ENCODE data around the gene COL5A1. TPM values are rescaled to one million over a fixed set of nuclear protein-coding genes. Genes with fewer than 3 reads are reported as not detected.

COL5A1 gene
- total RNA-seq, 1 donor from 2014 or later = 13.9 TPM

- no peak for DNase-seq
- intact Hi-C loops (cut with micrococcal nuclease) = no loop called here
- Histone ChIP-seq H3K36me3 (no peaks in the 10 kb centered on the region), H3K27ac (replicated peaks) (no peak overlapping the region), H3K4me3 (no peak overlapping the region), H3K4me1 (peaks cover 23% of the 10 kb centered on the region), H3K9me3 (replicated peaks) (no peaks in the 10 kb centered on the region), H3K27me3 (ENCODE audit: low read depth) (no peaks in the 10 kb centered on the region)
- TF ChIP-seq CTCF (IDR thresholded peaks at IDR 0.05; ENCODE audit: borderline replicate concordance) = no peak
These were observed 149.4 kb downstream of the COL5A1 start for GRCh38 chr9:134791009-134791408.

GRCh38 chr9:134792627-134793026 is 151.0 kb downstream of the COL5A1 start:
- no peak for TF ChIP-seq CTCF (IDR thresholded peaks at IDR 0.05; ENCODE audit: borderline replicate concordance)
- peaks cover 15% of the 10 kb centered on the region for H3K4me1 ChIP-seq
- H3K27me3 ChIP-seq (ENCODE audit: low read depth) = no peaks in the 10 kb centered on the region
- DNase-seq = no peak
- no peak overlapping the region for H3K4me3 ChIP-seq
- no peak overlapping the region for H3K27ac ChIP-seq (replicated peaks)
- intact Hi-C loops (cut with micrococcal nuclease) = no loop called here
- no peaks in the 10 kb centered on the region for H3K36me3 ChIP-seq
- H3K9me3 ChIP-seq (replicated peaks) = no peaks in the 10 kb centered on the region

- H3K4me3 ChIP-seq = no peak overlapping the region
- TF ChIP-seq CTCF (IDR thresholded peaks at IDR 0.05; ENCODE audit: borderline replicate concordance) = no peak
- no peaks in the 10 kb centered on the region for H3K9me3 ChIP-seq (replicated peaks)
- no peak for DNase-seq
- peaks cover 15% of the 10 kb centered on the region for H3K4me1 ChIP-seq
- no peaks in the 10 kb centered on the region for H3K27me3 ChIP-seq (ENCODE audit: low read depth)
- no peaks in the 10 kb centered on the region for H3K36me3 ChIP-seq
- H3K27ac ChIP-seq (replicated peaks) = no peak overlapping the region
- intact Hi-C loops (cut with micrococcal nuclease) = no loop called here
These were observed 151.9 kb downstream of the COL5A1 start for GRCh38 chr9:134793288-134794188.

GRCh38 chr9:134794663-134795370 is 153.2 kb downstream of the COL5A1 start:
- no peak for DNase-seq
- TF ChIP-seq CTCF (IDR thresholded peaks at IDR 0.05; ENCODE audit: borderline replicate concordance) = no peak
- Histone ChIP-seq H3K36me3 (no peaks in the 10 kb centered on the region), H3K4me1 (peaks cover 2% of the 10 kb centered on the region), H3K27ac (replicated peaks) (no peak overlapping the region), H3K9me3 (replicated peaks) (no peaks in the 10 kb centered on the region), H3K4me3 (no peak overlapping the region), H3K27me3 (ENCODE audit: low read depth) (no peaks in the 10 kb centered on the region)
- intact Hi-C loops (cut with micrococcal nuclease) = no loop called here

GRCh38 chr9:134795446-134795845 is 153.8 kb downstream of the COL5A1 start:
- TF ChIP-seq CTCF (IDR thresholded peaks at IDR 0.05; ENCODE audit: borderline replicate concordance) = no peak
- H3K36me3 ChIP-seq = no peaks in the 10 kb centered on the region
- no peak for DNase-seq
- no peak overlapping the region for H3K27ac ChIP-seq (replicated peaks)
- no peak overlapping the region for H3K4me3 ChIP-seq
- intact Hi-C loops (cut with micrococcal nuclease) = no loop called here
- H3K4me1 ChIP-seq = peaks cover 4% of the 10 kb centered on the region
- H3K9me3 ChIP-seq (replicated peaks) = no peaks in the 10 kb centered on the region
- H3K27me3 ChIP-seq (ENCODE audit: low read depth) = no peaks in the 10 kb centered on the region
